Smooth muscle cell (in vitro differentiated cells): Measurements from ENCODE around the gene NEAT1. TPM values are rescaled to one million over a fixed set of nuclear protein-coding genes. Genes with fewer than 3 reads are reported as not detected.

Source experiments
- DNase-seq: peaks from one replicate; lab custom pipeline; 2025; ENCODE audit not compliant: unreplicated experiment; lab: John Stamatoyannopoulos, UW
- H2AFZ ChIP-seq: fragments of 200-600 bp; sonication (generic); 2 replicates; pipeline ENCODE4 v1.6.0; 2016; ENCODE audit warnings: antibody characterized with exemption, low read depth, mild to moderate bottlenecking
- H3F3A ChIP-seq: fragments of 200-600 bp; sonication (generic); 2 replicates; pipeline ENCODE4 v1.6.0; 2017; ENCODE audit warnings: antibody characterized with exemption, low read depth
- H3K27ac ChIP-seq: fragments of 200-600 bp; sonication (generic); 2 replicates; pipeline ENCODE4 v1.5.1; 2016; ENCODE audit warnings: low read depth, mild to moderate bottlenecking
- H3K27me3 ChIP-seq: fragments of 200-600 bp; sonication (generic); 2 replicates; pipeline ENCODE4 v1.6.1; 2016; ENCODE audit warnings: low read depth, mild to moderate bottlenecking
- H3K36me3 ChIP-seq: fragments of 200-600 bp; sonication (generic); 2 replicates; pipeline ENCODE4 v1.5.1; 2016; ENCODE audit warnings: low read depth
- H3K4me1 ChIP-seq: fragments of 200-600 bp; sonication (generic); 2 replicates; pipeline ENCODE4 v1.5.1; 2016; ENCODE audit warnings: low read depth
- H3K4me2 ChIP-seq: fragments of 200-600 bp; sonication (generic); 2 replicates; pipeline ENCODE4 v1.6.0; 2016; ENCODE audit warnings: mild to moderate bottlenecking
- H3K4me3 ChIP-seq: fragments of 200-600 bp; sonication (generic); 2 replicates; pipeline ENCODE4 v1.5.1; 2016; ENCODE audit warnings: mild to moderate bottlenecking
- H3K79me2 ChIP-seq: fragments of 200-600 bp; sonication (generic); 2 replicates; pipeline ENCODE4 v1.6.0; 2016; ENCODE audit warnings: low read depth, mild to moderate bottlenecking
- H3K9ac ChIP-seq: fragments of 200-600 bp; sonication (generic); 2 replicates; pipeline ENCODE4 v1.6.0; 2016; ENCODE audit warnings: low read depth
- H3K9me3 ChIP-seq: fragments of 200-600 bp; sonication (generic); replicated peaks from 2 replicates; pipeline ENCODE4 v1.5.1; 2016; ENCODE audit warnings: low read depth
- H4K20me1 ChIP-seq: fragments of 200-600 bp; sonication (generic); 2 replicates; pipeline ENCODE4 v1.6.0; 2016; ENCODE audit warnings: low read depth
- CTCF ChIP-seq: fragments of 200-600 bp; sonication (generic); IDR thresholded peaks from 2 replicates; pipeline ENCODE4 v1.5.1; 2017; ENCODE audit warnings: borderline replicate concordance, mild to moderate bottlenecking, antibody characterized with exemption; ENCODE audit not compliant: insufficient read depth, poor library complexity, severe bottlenecking
- WGBS: methylation state at CpG from one replicate; pipeline ENCODE4 v1.1.7; 2016; ENCODE audit warnings: low lambda C conversion rate; 5-methylcytosine and 5-hydroxymethylcytosine counted together
- polyA plus RNA-seq: library from polyadenylated mRNA; unstranded; fragments of >200 nt; fragmentation: Nextera tagmentation; extraction: Ambion mirVana; gene quantifications from 2 replicates; pipeline ENCODE4 v1.2.1, GENCODE V29; 2016
- total RNA-seq: library from RNA; depleted of rRNA; stranded (reverse); fragments of >200 nt; gene quantifications from 2 replicates; pipeline ENCODE4 v1.2.3, GENCODE V29; 2014

The NEAT1 gene
- total and polyA plus RNA-seq, 2 experiments from 2014 or later, result 14.9 to 155 TPM

DNA sequence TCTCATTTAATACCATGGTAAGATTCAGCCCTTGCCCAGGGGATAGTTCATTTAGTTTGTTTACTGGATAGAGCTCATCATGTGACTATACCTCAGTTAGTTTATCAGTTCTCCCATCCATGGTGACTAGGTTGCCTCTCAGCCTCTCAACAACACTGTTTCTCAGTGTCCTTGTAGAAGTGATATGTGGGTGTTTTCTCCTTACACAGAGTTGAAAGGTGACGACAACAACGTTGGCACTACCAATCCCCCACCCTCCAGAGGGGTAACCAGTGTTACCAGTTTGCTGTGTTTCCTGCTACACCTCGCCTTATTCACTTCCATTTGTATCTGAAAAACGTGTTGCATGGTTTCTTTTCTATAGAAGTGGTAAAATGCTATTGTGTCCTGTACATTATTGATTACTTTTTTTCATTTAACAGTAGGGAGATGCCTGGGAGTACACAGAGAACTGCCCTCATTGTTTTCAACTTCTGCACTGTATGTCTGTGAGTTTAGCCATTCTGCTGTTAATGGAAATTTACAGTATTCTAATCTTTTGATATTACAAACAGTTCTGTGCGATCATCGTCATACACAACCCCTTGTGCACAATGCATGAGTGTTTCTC lies 11.6 kb downstream of the NEAT1 start:
- H3K9ac ChIP-seq, result no peak overlapping the region
- H2AFZ ChIP-seq, result no peak overlapping the region
- H3K4me1 ChIP-seq, result no peaks in the 10 kb centered on the region
- H3K4me2 ChIP-seq, result no peak overlapping the region
- H3F3A ChIP-seq, result peaks cover 81% of the 10 kb centered on the region
- H3K79me2 ChIP-seq, result peaks cover 100% of the 10 kb centered on the region
- H3K9me3 ChIP-seq, result no peaks in the 10 kb centered on the region
- no peak for TF ChIP-seq CTCF
- no peaks in the 10 kb centered on the region for H3K36me3 ChIP-seq
- H4K20me1 ChIP-seq, result peaks cover 99% of the 10 kb centered on the region
- 83% methylated on average over 6 of the region's 6 CpGs for WGBS
- no peak overlapping the region for H3K4me3 ChIP-seq
- no peaks in the 10 kb centered on the region for H3K27me3 ChIP-seq
- H3K27ac ChIP-seq, result peak overlapping the region; percentile 100
- no peak for DNase-seq

GRCh38 chr11:65434667-65435410 lies 12.2 kb downstream of the NEAT1 start:
- no peak overlapping the region for H3K4me3 ChIP-seq
- H3K79me2 ChIP-seq, result peaks cover 100% of the 10 kb centered on the region
- 91% methylated on average over 5 of the region's 5 CpGs for WGBS
- no peak overlapping the region for H3K9ac ChIP-seq
- H3K36me3 ChIP-seq, result no peaks in the 10 kb centered on the region
- no peak overlapping the region for H3K4me2 ChIP-seq
- no peak overlapping the region for H2AFZ ChIP-seq
- TF ChIP-seq CTCF, result no peak
- no peaks in the 10 kb centered on the region for H3K4me1 ChIP-seq
- H3K9me3 ChIP-seq, result no peaks in the 10 kb centered on the region
- peaks cover 99% of the 10 kb centered on the region for H4K20me1 ChIP-seq
- DNase-seq, result no peak
- H3K27ac ChIP-seq, result peak overlapping the region; percentile 100
- peaks cover 83% of the 10 kb centered on the region for H3F3A ChIP-seq
- H3K27me3 ChIP-seq, result no peaks in the 10 kb centered on the region

GRCh38 chr11:65435411-65435931 lies 12.9 kb downstream of the NEAT1 start:
- no peaks in the 10 kb centered on the region for H3K36me3 ChIP-seq
- H3F3A ChIP-seq, result peaks cover 88% of the 10 kb centered on the region
- DNase-seq, result no peak
- no peaks in the 10 kb centered on the region for H3K9me3 ChIP-seq
- H3K79me2 ChIP-seq, result peaks cover 100% of the 10 kb centered on the region
- no peaks in the 10 kb centered on the region for H3K27me3 ChIP-seq
- no peak for TF ChIP-seq CTCF
- H3K9ac ChIP-seq, result no peak overlapping the region
- no peaks in the 10 kb centered on the region for H3K4me1 ChIP-seq
- no peak overlapping the region for H2AFZ ChIP-seq
- 89% methylated on average over 9 of the region's 9 CpGs for WGBS
- peaks cover 99% of the 10 kb centered on the region for H4K20me1 ChIP-seq
- H3K4me2 ChIP-seq, result no peak overlapping the region
- no peak overlapping the region for H3K4me3 ChIP-seq
- peak overlapping the region; percentile 100 for H3K27ac ChIP-seq
